Calu3 (cell line): ENCODE measurements around the gene MMP23B. TPM values are rescaled to one million over a fixed set of nuclear protein-coding genes. Genes with fewer than 3 reads are reported as not detected.

Experiments used
- BruUV-seq: library from RNA; stranded (reverse); fragments of 400-500 nt; replicated peaks from 2 replicates; lab custom pipeline; 2021; lab: Mats Ljungman, UMichigan
- CTCF ChIA-PET: fragments of 300-600 bp; sonication (Branson Sonifier 250); formaldehyde crosslinking; loops from one replicate; lab custom pipeline; 2022; ENCODE audit warnings: antibody characterized with exemption; lab: Charles Lee
- DNase-seq: peaks from one replicate; pipeline ENCODE4 v3.0.0; 2022
- H3K27ac Mint-ChIP-seq: one replicate; pipeline ENCODE4 v1.8.0; 2022; ENCODE audit warnings: mixed read lengths; ENCODE audit not compliant: unreplicated experiment
- H3K27me3 Mint-ChIP-seq: one replicate; pipeline ENCODE4 v1.8.0; 2022; ENCODE audit warnings: mixed read lengths; ENCODE audit not compliant: unreplicated experiment
- H3K36me3 Mint-ChIP-seq: one replicate; pipeline ENCODE4 v1.8.0; 2022; ENCODE audit warnings: mild to moderate bottlenecking, moderate library complexity, mixed read lengths; ENCODE audit not compliant: insufficient read depth, unreplicated experiment
- H3K4me1 Mint-ChIP-seq: one replicate; pipeline ENCODE4 v1.8.0; 2022; ENCODE audit warnings: mild to moderate bottlenecking, low read depth, mixed read lengths; ENCODE audit not compliant: unreplicated experiment
- H3K4me3 Mint-ChIP-seq: one replicate; pipeline ENCODE4 v1.8.0; 2022; ENCODE audit warnings: mild to moderate bottlenecking, low read depth, moderate library complexity, mixed read lengths; ENCODE audit not compliant: unreplicated experiment
- H3K9me3 Mint-ChIP-seq: one replicate; pipeline ENCODE4 v1.8.0; 2022; ENCODE audit warnings: low read depth, mixed read lengths; ENCODE audit not compliant: unreplicated experiment
- intact Hi-C: fragments of 100-400 bp; cut with micrococcal nuclease; formaldehyde crosslinking; loops from one replicate; pipeline ENCODE4 v1.10.0; 2022; ENCODE audit not compliant: unreplicated experiment
- total RNA-seq: library from RNA; stranded (reverse); gene quantifications from 2 replicates; pipeline ENCODE4 v1.2.3, GENCODE V29; 2022
- TF ChIP-seq, protein P1 (sequence below): fragments of 200-600 bp; IDR thresholded peaks from one replicate; pipeline ENCODE4 v1.8.0; 2022; ENCODE audit warnings: antibody characterized with exemption; ENCODE audit not compliant: unreplicated experiment

Gene MMP23B
- total RNA-seq, 1 experiment from 2014 or later: 1.9 TPM

- H3K9me3 Mint-ChIP-seq: no peaks in the 10 kb centered on the region
- intact Hi-C loops: no loop called here
- TF ChIP-seq, protein P1, sequence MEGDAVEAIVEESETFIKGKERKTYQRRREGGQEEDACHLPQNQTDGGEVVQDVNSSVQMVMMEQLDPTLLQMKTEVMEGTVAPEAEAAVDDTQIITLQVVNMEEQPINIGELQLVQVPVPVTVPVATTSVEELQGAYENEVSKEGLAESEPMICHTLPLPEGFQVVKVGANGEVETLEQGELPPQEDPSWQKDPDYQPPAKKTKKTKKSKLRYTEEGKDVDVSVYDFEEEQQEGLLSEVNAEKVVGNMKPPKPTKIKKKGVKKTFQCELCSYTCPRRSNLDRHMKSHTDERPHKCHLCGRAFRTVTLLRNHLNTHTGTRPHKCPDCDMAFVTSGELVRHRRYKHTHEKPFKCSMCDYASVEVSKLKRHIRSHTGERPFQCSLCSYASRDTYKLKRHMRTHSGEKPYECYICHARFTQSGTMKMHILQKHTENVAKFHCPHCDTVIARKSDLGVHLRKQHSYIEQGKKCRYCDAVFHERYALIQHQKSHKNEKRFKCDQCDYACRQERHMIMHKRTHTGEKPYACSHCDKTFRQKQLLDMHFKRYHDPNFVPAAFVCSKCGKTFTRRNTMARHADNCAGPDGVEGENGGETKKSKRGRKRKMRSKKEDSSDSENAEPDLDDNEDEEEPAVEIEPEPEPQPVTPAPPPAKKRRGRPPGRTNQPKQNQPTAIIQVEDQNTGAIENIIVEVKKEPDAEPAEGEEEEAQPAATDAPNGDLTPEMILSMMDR: no peak
- peaks cover 17% of the 10 kb centered on the region for H3K27me3 Mint-ChIP-seq
- BruUV-seq: no TSS peak
- CTCF ChIA-PET: no interaction called here
- H3K36me3 Mint-ChIP-seq: peaks cover 12% of the 10 kb centered on the region
- no peaks in the 10 kb centered on the region for H3K4me1 Mint-ChIP-seq
- no peak within 1 kb of the TSS for H3K27ac Mint-ChIP-seq
- H3K4me3 Mint-ChIP-seq: peak within 1 kb of the TSS; percentile 65
- DNase-seq: no peak
Measured at GRCh38 chr1:1599935-1600860, 31.8 kb upstream of the MMP23B start, which contains the start of gene FNDC10. TSS of gene FNDC10 (minus strand) at chr1:1600135. CDS start at chr1:1600015, 120 bp downstream.

- H3K9me3 Mint-ChIP-seq: no peaks in the 10 kb centered on the region
- BruUV-seq: no TSS peak
- intact Hi-C loops: no loop called here
- peaks cover 12% of the 10 kb centered on the region for H3K36me3 Mint-ChIP-seq
- no peak overlapping the region for H3K27ac Mint-ChIP-seq
- peak overlapping the region; percentile 42 for H3K4me3 Mint-ChIP-seq
- peaks cover 17% of the 10 kb centered on the region for H3K27me3 Mint-ChIP-seq
- DNase-seq: no peak
- TF ChIP-seq, protein P1: no peak
- no peaks in the 10 kb centered on the region for H3K4me1 Mint-ChIP-seq
- CTCF ChIA-PET: no interaction called here
Measured at GRCh38 chr1:1600861-1601563, 31.0 kb upstream of the MMP23B start.

DNA sequence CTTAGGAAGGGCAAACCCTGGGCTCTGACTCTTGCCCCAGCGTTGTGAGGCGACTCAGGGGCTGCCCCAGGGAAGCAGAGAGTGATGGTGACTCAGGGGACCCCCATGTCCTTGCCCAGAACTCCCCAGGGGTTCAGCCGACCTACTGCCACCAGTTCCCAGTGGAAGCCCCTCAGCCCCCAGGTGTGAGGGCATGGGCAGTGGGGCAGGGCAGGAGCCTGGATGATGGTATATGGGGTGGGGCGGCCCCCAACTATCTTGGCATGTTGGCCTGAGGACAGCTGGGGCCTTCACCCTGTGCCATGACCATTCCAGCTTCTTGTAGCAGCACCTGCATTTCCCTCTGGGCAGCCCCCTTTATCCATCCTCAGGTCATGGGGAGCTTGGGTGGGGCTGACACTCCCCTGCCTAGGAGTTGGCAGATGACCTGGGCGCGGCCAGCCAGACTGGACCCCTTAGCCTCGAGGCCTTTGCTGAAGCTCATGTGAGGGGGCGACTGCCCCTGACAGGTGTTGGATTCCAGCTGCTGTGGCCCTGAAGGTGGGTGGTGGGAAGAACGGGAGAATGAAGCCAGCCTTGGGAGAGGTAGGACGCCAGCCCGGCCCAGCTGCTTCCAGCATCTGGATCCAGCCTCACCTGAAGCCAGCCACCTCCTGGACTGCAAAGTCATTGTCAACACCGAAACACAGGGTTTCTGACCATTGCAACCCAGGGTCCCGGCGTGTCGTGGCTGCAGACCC lies 30.2 kb upstream of the MMP23B start:
- H3K27ac Mint-ChIP-seq: no peak overlapping the region
- peaks cover 17% of the 10 kb centered on the region for H3K27me3 Mint-ChIP-seq

More for the DNA sequence above, 30.2 kb upstream of the MMP23B start:
- intact Hi-C loops: no loop called here
- no peaks in the 10 kb centered on the region for H3K4me1 Mint-ChIP-seq
- no TSS peak for BruUV-seq
- H3K4me3 Mint-ChIP-seq: no peak overlapping the region
- CTCF ChIA-PET: no interaction called here
- no peak for DNase-seq
- peaks cover 12% of the 10 kb centered on the region for H3K36me3 Mint-ChIP-seq
- TF ChIP-seq, protein P1: no peak
- no peaks in the 10 kb centered on the region for H3K9me3 Mint-ChIP-seq
